ENCODE data around the gene TRHDE. TPM values are rescaled to one million over a fixed set of nuclear protein-coding genes. Genes with fewer than 3 reads are reported as not detected.

The TRHDE gene
- total and polyA plus RNA-seq, 2 of the 13 experiments (the other 11 are each of a cell fraction or from before 2014, with no cell fraction given): not detected

DNA sequence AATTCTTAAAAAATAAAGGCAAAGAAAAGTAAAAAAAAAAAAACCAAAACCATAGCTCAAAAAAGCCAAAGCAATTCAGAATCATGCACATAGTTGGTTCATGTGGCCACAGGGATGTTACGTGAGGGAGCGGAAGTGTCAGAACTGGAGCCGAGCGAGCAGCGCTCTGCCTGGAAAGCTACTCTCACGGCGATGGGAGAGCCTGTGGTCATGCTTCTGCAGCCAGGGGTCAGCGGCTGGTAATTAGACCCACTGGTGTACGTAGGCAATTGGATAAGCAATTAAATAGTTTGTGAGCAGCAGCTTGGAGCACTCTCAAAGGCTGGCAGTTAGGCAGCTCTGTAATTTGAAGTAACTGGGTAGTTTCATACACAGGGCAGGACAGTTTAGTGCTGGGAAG, 58.1 kb downstream of the TRHDE start:
- ATAC-seq (peak; percentile 45), FAIRE-seq (no peak), DNase-seq (ENCODE audit: low spot score) (no peak)
- in situ Hi-C loops (cut with HindIII; ENCODE audit: extremely low pct_ligation_motif_present, low pct_unique_long_range_greater_than_20kb): no loop called here
- POLR2A ChIA-PET: no interaction called here
- H3K27me3 ChIP-seq (ENCODE audit: control insufficient read depth in 1 of 2, insufficient read depth in 2 of 2, low read length in 2 of 2): no peaks in the 10 kb centered on the region
- H3K36me3 ChIP-seq (replicated peaks in 1 of 2; ENCODE audit: control insufficient read depth in 1 of 2, insufficient read depth in 2 of 2, low read length in 2 of 2): no peaks in the 10 kb centered on the region
- 27% methylated on average over 9 of the region's 9 CpGs for WGBS (ENCODE audit: low lambda C conversion rate)
- no peak overlapping the region for H3K4me3 ChIP-seq (replicated peaks in 1 of 3; ENCODE audit: insufficient read depth in 1 of 3, low read depth in 2 of 3, low read length in 3 of 3)
- H3K4me1 ChIP-seq (ENCODE audit: insufficient read depth, low read length): no peaks in the 10 kb centered on the region
- no peaks in the 10 kb centered on the region for H4K20me1 ChIP-seq (ENCODE audit: insufficient read depth, low read length)
- no peaks in the 10 kb centered on the region for H3K9me3 ChIP-seq (ENCODE audit: low read length)
- CTCF ChIA-PET (ENCODE audit: low intra/inter-chr PET ratio, low total read pairs): no interaction called here
- no TSS peak for BruUV-seq (replicated peaks)
- intact Hi-C loops (cut with micrococcal nuclease; ENCODE audit: unreplicated experiment): no loop called here
- TF ChIP-seq, protein P1, sequence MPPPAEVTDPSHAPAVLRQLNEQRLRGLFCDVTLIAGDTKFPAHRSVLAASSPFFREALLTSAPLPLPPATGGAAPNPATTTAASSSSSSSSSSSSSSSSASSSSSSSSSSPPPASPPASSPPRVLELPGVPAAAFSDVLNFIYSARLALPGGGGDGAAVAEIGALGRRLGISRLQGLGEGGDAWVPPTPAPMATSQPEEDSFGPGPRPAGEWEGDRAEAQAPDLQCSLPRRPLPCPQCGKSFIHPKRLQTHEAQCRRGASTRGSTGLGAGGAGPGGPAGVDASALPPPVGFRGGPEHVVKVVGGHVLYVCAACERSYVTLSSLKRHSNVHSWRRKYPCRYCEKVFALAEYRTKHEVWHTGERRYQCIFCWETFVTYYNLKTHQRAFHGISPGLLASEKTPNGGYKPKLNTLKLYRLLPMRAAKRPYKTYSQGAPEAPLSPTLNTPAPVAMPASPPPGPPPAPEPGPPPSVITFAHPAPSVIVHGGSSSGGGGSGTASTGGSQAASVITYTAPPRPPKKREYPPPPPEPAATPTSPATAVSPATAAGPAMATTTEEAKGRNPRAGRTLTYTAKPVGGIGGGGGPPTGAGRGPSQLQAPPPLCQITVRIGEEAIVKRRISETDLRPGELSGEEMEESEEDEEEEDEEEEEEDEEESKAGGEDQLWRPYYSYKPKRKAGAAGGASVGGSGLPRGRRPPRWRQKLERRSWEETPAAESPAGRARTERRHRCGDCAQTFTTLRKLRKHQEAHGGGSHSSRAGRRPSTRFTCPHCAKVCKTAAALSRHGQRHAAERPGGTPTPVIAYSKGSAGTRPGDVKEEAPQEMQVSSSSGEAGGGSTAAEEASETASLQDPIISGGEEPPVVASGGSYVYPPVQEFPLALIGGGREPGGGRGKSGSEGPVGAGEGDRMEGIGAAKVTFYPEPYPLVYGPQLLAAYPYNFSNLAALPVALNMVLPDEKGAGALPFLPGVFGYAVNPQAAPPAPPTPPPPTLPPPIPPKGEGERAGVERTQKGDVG (CRISPR knock-in tag; IDR thresholded peaks at IDR 0.05; ENCODE audit: borderline replicate concordance): no peak
- no peak for TF ChIP-seq NR2F1 (CRISPR knock-in tag; IDR thresholded peaks at IDR 0.05)
- TF ChIP-seq, protein P2, sequence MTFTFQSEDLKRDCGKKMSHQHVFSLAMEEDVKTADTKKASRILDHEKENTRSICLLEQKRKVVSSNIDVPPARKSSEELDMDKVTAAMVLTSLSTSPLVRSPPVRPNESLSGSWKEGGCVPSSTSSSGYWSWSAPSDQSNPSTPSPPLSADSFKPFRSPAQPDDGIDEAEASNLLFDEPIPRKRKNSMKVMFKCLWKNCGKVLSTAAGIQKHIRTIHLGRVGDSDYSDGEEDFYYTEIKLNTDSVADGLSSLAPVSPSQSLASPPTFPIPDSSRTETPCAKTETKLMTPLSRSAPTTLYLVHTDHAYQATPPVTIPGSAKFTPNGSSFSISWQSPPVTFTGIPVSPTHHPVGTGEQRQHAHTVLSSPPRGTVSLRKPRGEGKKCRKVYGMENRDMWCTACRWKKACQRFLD (CRISPR knock-in tag; IDR thresholded peaks at IDR 0.05; ENCODE audit: borderline replicate concordance): no peak
- no peak for TF ChIP-seq TARDBP (CRISPR knock-in tag; IDR thresholded peaks at IDR 0.05)
- TF ChIP-seq POLR2G (IDR thresholded peaks at IDR 0.05; ENCODE audit: low read depth, low read length): no peak
- TF ChIP-seq, protein P3, sequence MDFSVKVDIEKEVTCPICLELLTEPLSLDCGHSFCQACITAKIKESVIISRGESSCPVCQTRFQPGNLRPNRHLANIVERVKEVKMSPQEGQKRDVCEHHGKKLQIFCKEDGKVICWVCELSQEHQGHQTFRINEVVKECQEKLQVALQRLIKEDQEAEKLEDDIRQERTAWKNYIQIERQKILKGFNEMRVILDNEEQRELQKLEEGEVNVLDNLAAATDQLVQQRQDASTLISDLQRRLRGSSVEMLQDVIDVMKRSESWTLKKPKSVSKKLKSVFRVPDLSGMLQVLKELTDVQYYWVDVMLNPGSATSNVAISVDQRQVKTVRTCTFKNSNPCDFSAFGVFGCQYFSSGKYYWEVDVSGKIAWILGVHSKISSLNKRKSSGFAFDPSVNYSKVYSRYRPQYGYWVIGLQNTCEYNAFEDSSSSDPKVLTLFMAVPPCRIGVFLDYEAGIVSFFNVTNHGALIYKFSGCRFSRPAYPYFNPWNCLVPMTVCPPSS (IDR thresholded peaks at IDR 0.05): no peak
- no peak overlapping the region for H2AFZ ChIP-seq (ENCODE audit: low read length)
- H3K9ac ChIP-seq (ENCODE audit: insufficient read depth, low read depth, low read length): no peak overlapping the region
- no peak overlapping the region for H3K27ac ChIP-seq (ENCODE audit: extremely low read length, insufficient read depth, low read length)
- H3K4me2 ChIP-seq (ENCODE audit: low read depth, low read length): no peak overlapping the region
- no peaks in the 10 kb centered on the region for H3K79me2 ChIP-seq (ENCODE audit: insufficient read depth, low read length)
